Fibroblast of villous mesenchyme (primary cell): ENCODE measurements around the gene PRKG1. TPM values are rescaled to one million over a fixed set of nuclear protein-coding genes. Genes with fewer than 3 reads are reported as not detected.

ENCODE experiments used
- DNase-seq: peaks from one replicate; pipeline ENCODE4 v3.0.0-alpha.2; 2010; ENCODE audit warnings: low read depth
- H3K4me3 ChIP-seq: 2 replicates; pipeline ENCODE4 v1.5.1; 2011; ENCODE audit warnings: low read depth, mild to moderate bottlenecking, low read length
- total RNA-seq: library from RNA; depleted of rRNA; stranded (reverse); fragments of >200 nt; gene quantifications from 2 replicates; pipeline ENCODE4 v1.2.3, GENCODE V29; 2012
- TF ChIP-seq, protein P1 (sequence below): IDR thresholded peaks from 2 replicates; pipeline ENCODE4 v1.5.1; 2012; ENCODE audit warnings: low read depth, mild to moderate bottlenecking, low read length; ENCODE audit not compliant: insufficient read depth

PRKG1 gene
- total RNA-seq, 1 donor, result 19.0 TPM

DNA sequence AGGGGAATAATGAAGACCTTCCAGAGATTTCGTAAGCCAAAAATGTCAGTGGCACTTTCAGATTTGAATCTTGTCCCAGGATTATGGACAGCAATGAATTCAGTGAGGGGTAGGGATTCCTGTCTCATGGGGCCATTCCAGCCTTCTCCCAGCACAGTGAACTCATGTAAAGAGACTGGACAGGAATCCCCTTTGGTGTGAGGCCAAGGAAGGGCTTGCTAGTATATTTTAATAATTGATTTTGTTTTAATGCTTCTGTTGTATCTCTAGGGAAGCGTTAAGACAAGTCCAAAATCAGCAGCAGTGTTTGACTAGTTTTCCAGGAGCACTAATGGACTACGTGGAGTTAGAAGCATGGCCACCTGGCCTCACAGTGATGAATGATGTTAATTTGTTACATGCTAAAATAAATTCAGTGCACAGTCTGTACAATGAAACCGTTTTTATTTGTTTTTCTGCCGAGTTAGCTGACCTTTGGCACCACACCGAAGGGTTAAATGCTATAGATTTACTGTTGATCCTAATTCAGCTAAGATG, 1025.8 kb downstream of the PRKG1 start:
- TF ChIP-seq, protein P1, sequence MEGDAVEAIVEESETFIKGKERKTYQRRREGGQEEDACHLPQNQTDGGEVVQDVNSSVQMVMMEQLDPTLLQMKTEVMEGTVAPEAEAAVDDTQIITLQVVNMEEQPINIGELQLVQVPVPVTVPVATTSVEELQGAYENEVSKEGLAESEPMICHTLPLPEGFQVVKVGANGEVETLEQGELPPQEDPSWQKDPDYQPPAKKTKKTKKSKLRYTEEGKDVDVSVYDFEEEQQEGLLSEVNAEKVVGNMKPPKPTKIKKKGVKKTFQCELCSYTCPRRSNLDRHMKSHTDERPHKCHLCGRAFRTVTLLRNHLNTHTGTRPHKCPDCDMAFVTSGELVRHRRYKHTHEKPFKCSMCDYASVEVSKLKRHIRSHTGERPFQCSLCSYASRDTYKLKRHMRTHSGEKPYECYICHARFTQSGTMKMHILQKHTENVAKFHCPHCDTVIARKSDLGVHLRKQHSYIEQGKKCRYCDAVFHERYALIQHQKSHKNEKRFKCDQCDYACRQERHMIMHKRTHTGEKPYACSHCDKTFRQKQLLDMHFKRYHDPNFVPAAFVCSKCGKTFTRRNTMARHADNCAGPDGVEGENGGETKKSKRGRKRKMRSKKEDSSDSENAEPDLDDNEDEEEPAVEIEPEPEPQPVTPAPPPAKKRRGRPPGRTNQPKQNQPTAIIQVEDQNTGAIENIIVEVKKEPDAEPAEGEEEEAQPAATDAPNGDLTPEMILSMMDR, result no peak
- H3K4me3 ChIP-seq, result no peak overlapping the region
- DNase-seq, result no peak

DNA sequence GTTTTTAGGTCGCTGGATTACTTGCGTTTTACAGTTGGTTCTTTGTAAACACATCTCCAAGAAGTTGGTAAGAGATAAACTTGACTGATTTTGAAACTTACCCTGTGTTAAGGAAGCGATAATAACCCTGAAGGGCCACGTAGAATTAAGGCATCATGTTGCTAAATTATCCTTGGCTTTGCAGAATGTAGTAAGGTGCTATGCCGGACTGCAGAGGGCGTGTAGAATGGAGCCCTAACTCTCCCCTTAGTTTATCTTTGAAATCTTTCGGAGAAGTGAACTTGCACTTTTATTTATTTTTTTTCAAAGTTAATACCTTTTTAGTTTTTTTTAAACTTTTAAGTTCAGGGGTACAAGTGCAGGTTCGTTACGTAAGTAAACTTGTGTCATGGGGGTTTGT, 1031.0 kb downstream of the PRKG1 start:
- TF ChIP-seq, protein P1, result no peak
- DNase-seq, result no peak
- H3K4me3 ChIP-seq, result no peak overlapping the region

DNA sequence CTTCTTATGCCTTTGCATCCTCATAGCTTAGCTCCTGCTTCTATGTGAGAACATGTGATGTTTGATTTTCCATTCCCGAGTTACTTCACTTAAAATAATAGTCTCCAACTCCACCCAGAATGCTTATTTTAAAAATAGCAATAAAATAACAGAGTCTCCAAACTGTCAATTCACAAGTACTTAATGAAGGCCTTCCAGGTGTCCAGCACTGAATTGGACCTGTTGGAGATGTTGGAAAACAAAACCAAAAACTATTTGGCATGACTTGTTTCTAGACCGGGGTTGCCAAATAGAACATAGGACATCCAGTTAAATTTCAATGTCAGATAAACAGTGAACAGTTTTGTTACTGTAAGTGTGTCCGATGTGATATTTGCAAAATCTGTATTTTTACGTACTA, 1031.7 kb downstream of the PRKG1 start:
- TF ChIP-seq, protein P1, result no peak
- H3K4me3 ChIP-seq, result no peak overlapping the region
- no peak for DNase-seq

DNA sequence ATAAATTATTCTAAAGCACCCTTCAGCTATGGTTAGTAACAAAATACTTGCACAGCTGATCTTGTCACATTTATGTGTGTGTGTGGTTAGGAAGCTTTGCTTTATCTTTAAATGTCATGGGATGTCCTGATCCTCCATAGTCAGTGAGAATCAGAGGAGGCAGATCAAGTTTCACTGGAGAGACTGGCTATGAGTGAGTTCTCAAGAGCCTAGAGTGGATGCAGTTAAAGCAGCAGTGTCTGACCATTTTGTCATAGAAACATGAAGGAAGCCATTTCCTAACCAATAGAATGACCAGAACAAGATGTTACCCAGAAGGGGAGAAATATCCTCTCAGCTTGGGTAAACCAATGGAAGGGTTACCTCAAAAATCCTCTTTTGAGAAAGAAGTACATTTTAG, 1032.6 kb downstream of the PRKG1 start:
- no peak overlapping the region for H3K4me3 ChIP-seq
- peak; percentile 11 for DNase-seq
- TF ChIP-seq, protein P1, result no peak

DNA sequence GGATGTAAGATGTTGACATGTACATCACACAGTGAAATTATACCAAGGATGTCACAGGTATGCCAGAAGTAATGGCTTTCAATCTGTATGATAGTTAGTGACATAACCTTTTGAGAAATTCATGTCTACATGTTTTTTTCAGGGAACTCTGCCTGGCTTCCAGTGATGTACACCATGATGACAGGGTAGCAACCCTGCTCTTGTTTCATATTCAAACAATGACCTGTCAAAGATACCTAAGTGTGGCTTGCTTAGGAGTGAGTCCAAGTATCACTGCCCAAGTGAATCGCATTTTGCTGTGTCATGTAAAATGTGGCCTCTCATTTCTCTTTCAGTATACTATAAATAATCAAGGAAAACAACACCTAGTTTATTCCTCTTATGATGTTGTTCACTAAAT, 1033.9 kb downstream of the PRKG1 start:
- DNase-seq, result no peak
- H3K4me3 ChIP-seq, result no peak overlapping the region

DNA sequence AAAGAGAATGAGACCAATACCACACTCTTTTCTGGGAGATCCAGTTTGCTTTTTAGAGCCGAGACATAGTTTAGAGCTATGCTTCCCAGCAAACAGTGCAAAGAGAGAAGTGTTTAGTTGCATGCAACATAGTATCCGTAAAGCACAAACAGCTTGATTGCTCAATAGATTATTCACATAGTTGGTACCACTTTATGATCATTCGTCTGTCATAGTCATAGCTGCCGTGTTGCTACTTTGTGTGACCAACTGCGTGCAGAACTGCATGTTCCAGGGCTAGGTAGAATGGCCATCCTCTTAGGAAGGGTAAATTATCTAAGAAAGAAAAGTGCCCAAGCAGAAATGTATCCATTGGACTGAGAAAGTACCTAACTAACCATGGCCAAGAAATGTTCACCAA, 1036.3 kb downstream of the PRKG1 start:
- TF ChIP-seq, protein P1, result no peak
- DNase-seq, result no peak
- H3K4me3 ChIP-seq, result no peak overlapping the region

More for the DNA sequence above, 1033.9 kb downstream of the PRKG1 start:
- TF ChIP-seq, protein P1, result no peak
